Stimulated activated naive CD4-positive, alpha-beta T cell (primary cell): ENCODE results near the gene HAVCR1.

ENCODE experiments used
- DNase-seq, 6 experiments: peaks; one replicate each; lab custom pipeline; 2025; lab: John Stamatoyannopoulos, UW

HAVCR1 gene

DNA sequence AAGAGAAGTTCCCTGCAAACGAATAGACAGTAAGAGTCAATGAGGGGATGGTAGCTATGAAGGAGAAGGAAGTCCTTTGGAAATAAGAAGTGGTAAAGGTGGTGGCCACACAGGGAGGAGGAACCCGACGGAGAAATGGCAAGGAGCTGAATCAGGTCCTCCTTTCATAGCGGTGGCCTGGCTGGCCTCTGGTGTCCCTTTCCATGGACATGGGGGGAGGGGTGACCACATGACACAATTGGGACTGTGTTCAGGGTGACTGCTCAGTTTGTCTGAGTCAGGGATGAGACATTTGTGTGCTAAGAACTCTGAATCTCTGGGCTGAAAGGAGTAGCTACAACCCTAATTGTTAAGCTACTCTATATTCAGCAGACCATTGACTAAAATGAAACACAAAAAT lies 67.2 kb downstream of the HAVCR1 start:
- DNase-seq, result no peak

DNA sequence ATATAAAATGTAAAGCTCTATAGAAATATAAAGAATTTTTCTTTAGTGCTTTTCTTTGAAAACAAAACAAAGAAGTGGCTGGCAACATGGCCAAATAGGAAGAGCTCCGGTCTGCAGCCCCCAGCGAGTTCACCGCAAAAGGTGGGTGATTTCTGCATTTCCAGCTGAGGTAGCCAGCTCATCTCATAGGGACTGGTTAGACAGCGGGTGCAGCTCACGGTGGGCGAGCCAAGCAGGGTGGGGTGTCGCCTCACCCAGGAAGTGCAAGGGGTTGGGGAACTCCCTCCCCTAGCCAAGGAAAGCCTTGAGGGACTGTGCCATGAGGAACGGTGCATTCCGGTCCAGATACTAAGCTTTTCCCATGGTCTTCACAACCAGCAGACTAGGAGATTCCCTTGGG lies 74.9 kb downstream of the HAVCR1 start:
- no peak for DNase-seq

DNA sequence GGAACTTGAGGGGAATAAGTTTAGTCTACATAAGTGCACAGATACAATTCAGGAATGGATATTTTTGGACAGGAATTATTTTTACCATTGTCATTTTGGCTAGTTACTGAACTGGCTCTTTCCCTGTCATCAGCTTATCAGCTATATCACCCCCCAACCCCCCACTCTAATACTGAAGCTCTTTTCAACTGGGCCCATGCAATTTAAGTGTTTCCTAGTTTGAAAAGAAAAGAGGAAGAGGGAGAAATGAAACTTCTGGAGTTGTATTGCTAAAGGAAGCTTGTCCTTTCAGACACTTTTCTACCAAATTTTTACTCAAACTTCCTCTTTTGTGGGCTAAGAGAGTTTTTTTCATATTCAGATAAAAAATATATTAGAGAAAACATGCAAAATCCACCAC lies 77.4 kb downstream of the HAVCR1 start:
- DNase-seq, result no peak
